ENCODE measurements around the gene SKP1. TPM values are rescaled to one million over a fixed set of nuclear protein-coding genes. Genes with fewer than 3 reads are reported as not detected.
A peak's percentile ranks its signal among the peaks of the same experiment; 100 is the strongest.

Gene SKP1
- polyA plus RNA-seq, 3 donors = 182 to 787 (median 735) TPM

DNA sequence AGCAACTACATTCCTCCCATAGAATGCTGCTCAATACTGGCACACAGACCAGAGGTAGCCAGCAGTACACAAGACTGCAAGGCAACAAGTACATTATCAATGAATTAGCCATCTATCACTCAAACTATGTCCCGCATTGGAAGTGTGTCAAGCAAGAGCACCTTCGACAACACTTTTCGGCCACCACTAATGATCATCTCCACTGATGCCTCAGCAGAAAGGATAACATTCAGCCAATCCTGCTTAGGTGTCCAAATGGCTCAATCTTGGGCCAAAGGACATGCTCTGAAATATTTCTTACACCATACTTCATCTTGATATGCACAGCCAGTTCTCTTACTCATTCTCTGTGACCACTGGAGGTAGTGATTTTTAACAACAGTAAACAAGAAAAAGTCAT lies 25.0 kb downstream of the SKP1 start:
- WGBS (ENCODE audit: insufficient coverage) = 100% methylated on average over 3 of the region's 3 CpGs
- H3K4me1 ChIP-seq (ENCODE audit: control insufficient read depth in 1 of 2, insufficient read depth in 2 of 2, low read length in 2 of 2) = no peaks in the 10 kb centered on the region

DNA sequence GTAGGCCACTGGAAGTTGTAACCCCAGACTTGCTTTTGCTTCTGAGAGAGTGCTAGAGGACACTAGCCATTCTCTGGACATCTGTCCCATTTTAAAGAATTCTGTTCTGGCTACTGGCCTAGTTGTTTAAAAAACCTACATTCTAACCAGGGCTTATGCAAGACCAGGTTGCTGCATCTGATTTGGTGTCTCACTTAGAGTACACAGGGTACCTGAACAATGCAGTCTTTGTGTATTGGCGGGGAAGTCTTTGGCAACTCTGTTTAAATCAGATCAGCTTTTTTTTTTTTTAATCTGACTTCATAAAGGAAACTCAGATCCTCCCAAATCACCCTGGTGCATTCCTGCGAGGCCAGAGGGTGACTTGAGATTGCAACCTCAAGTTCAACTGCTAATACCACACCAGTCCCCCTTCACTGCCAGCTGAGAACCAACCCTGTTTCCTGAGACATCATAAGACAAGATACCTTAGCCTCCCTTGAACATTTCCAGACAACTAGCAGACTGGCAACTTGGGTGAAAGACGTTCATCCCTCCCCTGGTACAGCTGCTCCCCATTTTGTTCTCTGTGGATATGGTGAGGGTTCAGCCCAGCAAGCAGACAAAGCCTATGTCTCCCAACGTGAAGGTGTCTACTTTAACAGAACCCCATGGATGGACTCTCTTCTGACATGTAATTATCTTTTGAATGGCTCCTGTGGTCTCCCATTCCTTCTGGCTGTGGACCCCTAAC lies 27.0 kb downstream of the SKP1 start:
- Histone ChIP-seq H3K4me2 (replicated peaks; ENCODE audit: extremely low read depth, low read length, poor library complexity, severe bottlenecking) (no peak overlapping the region), H3K36me3 (replicated peaks in 1 of 2; ENCODE audit: control insufficient read depth in 1 of 2, insufficient read depth in 2 of 2, low read length in 2 of 2) (peaks cover 72 to 96% of the 10 kb centered on the region in 2 donors), H3K4me3 (replicated peaks in 1 of 3; ENCODE audit: low read depth in 2 of 3, low read length in 3 of 3) (no peak overlapping the region), H3K9me3 (replicated peaks in 1 of 2; ENCODE audit: control insufficient read depth in 1 of 2, insufficient read depth in 1 of 2, low read length in 2 of 2) (no peaks in the 10 kb centered on the region), H3K27ac (ENCODE audit: low read depth in 1 of 2, low read length in 2 of 2) (no peak overlapping the region), H3K4me1 (ENCODE audit: control insufficient read depth in 1 of 2, insufficient read depth in 2 of 2, low read length in 2 of 2) (peaks cover 0 to 6% of the 10 kb centered on the region in 2 donors), H3K9ac (ENCODE audit: insufficient read depth, low read length, poor library complexity, severe bottlenecking) (no peak overlapping the region), H2AFZ (ENCODE audit: insufficient read depth, low read depth, low read length, poor library complexity, severe bottlenecking) (no peak overlapping the region), H3K27me3 (ENCODE audit: control insufficient read depth in 2 of 2, insufficient read depth in 2 of 2, low read length in 2 of 2) (no peaks in the 10 kb centered on the region), H3K79me2 (ENCODE audit: insufficient read depth, low read length) (no peaks in the 10 kb centered on the region), H4K20me1 (ENCODE audit: insufficient read depth, low read length) (peaks cover 50% of the 10 kb centered on the region)
- intact Hi-C loops (cut with micrococcal nuclease) = no loop called here
- peaks cover 72 to 85% of the 10 kb centered on the region in 2 donors for H3K36me3 Mint-ChIP-seq
- WGBS (ENCODE audit: insufficient coverage) = 79% methylated on average over 3 of the region's 4 CpGs
- H3K27ac Mint-ChIP-seq = peak overlapping the region in 1 of 7 donors; percentile 43
- H3K4me3 Mint-ChIP-seq = no peak overlapping the region
- H3K4me1 Mint-ChIP-seq = peaks cover 12% of the 10 kb centered on the region
- DNase-seq = no peak
- H3K27me3 Mint-ChIP-seq (ENCODE audit: low read depth in 3 of 3) = peaks cover 0 to 3% (median 0%) of the 10 kb centered on the region in 3 donors
- TF ChIP-seq, protein P1, sequence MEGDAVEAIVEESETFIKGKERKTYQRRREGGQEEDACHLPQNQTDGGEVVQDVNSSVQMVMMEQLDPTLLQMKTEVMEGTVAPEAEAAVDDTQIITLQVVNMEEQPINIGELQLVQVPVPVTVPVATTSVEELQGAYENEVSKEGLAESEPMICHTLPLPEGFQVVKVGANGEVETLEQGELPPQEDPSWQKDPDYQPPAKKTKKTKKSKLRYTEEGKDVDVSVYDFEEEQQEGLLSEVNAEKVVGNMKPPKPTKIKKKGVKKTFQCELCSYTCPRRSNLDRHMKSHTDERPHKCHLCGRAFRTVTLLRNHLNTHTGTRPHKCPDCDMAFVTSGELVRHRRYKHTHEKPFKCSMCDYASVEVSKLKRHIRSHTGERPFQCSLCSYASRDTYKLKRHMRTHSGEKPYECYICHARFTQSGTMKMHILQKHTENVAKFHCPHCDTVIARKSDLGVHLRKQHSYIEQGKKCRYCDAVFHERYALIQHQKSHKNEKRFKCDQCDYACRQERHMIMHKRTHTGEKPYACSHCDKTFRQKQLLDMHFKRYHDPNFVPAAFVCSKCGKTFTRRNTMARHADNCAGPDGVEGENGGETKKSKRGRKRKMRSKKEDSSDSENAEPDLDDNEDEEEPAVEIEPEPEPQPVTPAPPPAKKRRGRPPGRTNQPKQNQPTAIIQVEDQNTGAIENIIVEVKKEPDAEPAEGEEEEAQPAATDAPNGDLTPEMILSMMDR (IDR thresholded peaks at IDR 0.05) = no peak
- no peaks in the 10 kb centered on the region for H3K9me3 Mint-ChIP-seq

More for the DNA sequence above, 25.0 kb downstream of the SKP1 start:
- intact Hi-C loops (cut with micrococcal nuclease) = no loop called here
- no peak for DNase-seq
- H3K4me3 Mint-ChIP-seq = no peak overlapping the region
- Histone ChIP-seq H3K36me3 (replicated peaks in 1 of 2; ENCODE audit: control insufficient read depth in 1 of 2, insufficient read depth in 2 of 2, low read length in 2 of 2) (peaks cover 82 to 100% of the 10 kb centered on the region in 2 donors), H3K79me2 (ENCODE audit: insufficient read depth, low read length) (no peaks in the 10 kb centered on the region), H3K27ac (ENCODE audit: low read depth in 1 of 2, low read length in 2 of 2) (no peak overlapping the region), H3K9ac (ENCODE audit: insufficient read depth, low read length, poor library complexity, severe bottlenecking) (no peak overlapping the region), H3K4me2 (replicated peaks; ENCODE audit: extremely low read depth, low read length, poor library complexity, severe bottlenecking) (no peak overlapping the region), H2AFZ (ENCODE audit: insufficient read depth, low read depth, low read length, poor library complexity, severe bottlenecking) (no peak overlapping the region), H3K4me3 (replicated peaks in 1 of 3; ENCODE audit: low read depth in 2 of 3, low read length in 3 of 3) (no peak overlapping the region), H3K9me3 (replicated peaks in 1 of 2; ENCODE audit: control insufficient read depth in 1 of 2, insufficient read depth in 1 of 2, low read length in 2 of 2) (no peaks in the 10 kb centered on the region), H3K27me3 (ENCODE audit: control insufficient read depth in 2 of 2, insufficient read depth in 2 of 2, low read length in 2 of 2) (no peaks in the 10 kb centered on the region), H4K20me1 (ENCODE audit: insufficient read depth, low read length) (peaks cover 44% of the 10 kb centered on the region)
- peaks cover 84% of the 10 kb centered on the region in 2 donors for H3K36me3 Mint-ChIP-seq
- TF ChIP-seq, protein P1 (IDR thresholded peaks at IDR 0.05) = no peak
- peaks cover 3% of the 10 kb centered on the region for H3K4me1 Mint-ChIP-seq
- peaks cover 0 to 1% (median 0%) of the 10 kb centered on the region in 3 donors for H3K27me3 Mint-ChIP-seq (ENCODE audit: low read depth in 3 of 3)
- H3K9me3 Mint-ChIP-seq = no peaks in the 10 kb centered on the region
- peak overlapping the region in 1 of 7 donors; percentile 32 for H3K27ac Mint-ChIP-seq

All from CD14-positive monocyte (primary cell).